K562 (cell line): ENCODE data around the gene CDH6. TPM values are rescaled to one million over a fixed set of nuclear protein-coding genes. Genes with fewer than 3 reads are reported as not detected.

ENCODE experiments used
- ATAC-seq: fragments of 200-7000 bp; cut with Tn5 transposase; 3 replicates; pipeline ENCODE4 v1.9.1; 2020; ENCODE audit warnings: moderate library complexity
- BruUV-seq: library from RNA; stranded (reverse); fragments of 400-500 nt; replicated peaks from 2 replicates; lab custom pipeline; 2021; lab: Mats Ljungman, UMichigan
- CTCF ChIA-PET: fragments of 300-600 bp; formaldehyde crosslinking; extraction: SDS; loops from one replicate; lab custom pipeline; 2021; ENCODE audit warnings: low intra/inter-chr PET ratio; lab: Yijun Ruan, JAX
- POLR2A ChIA-PET: fragments of 300-600, 350-650 bp; sonication (Branson Sonifier 250); formaldehyde crosslinking; extraction: SDS; loops from one replicate; lab custom pipeline; 2021; ENCODE audit warnings: antibody characterized with exemption, inconsistent platforms; lab: Yijun Ruan, JAX
- DNase-seq, 4 experiments: peaks; one replicate each; pipeline versions ENCODE4 v3.0.0 to v3.0.0-alpha.2; 2011 to 2018; ENCODE audit warnings: low spot score in 3 of 4, mixed read lengths in 3 of 4; ENCODE audit errors: extremely low read depth in 1 of 4
- FAIRE-seq: peaks from 2 replicates; lab custom pipeline; 2011; peaks lifted over from hg19 to GRCh38; lab: Jason Lieb, UNC
- H2AFZ ChIP-seq: 2 replicates; pipeline ENCODE4 v1.6.0; 2011; ENCODE audit warnings: low read depth, low read length, control low read depth, inconsistent platforms
- H3K27ac ChIP-seq: fragments of 200-600 bp; 3 replicates; pipeline ENCODE4 v1.8.0; 2011; ENCODE audit warnings: low read depth, mild to moderate bottlenecking, control low read depth, inconsistent platforms, low read length, moderate library complexity, mixed read lengths; ENCODE audit errors: extremely low read depth
- H3K27me3 ChIP-seq, 2 experiments: fragments of 300-600 bp in 1 of 2; 2 replicates in 1 of 2; 3 replicates in 1 of 2; pipeline versions ENCODE4 v1.6.0 to v1.8.0; 2011; ENCODE audit warnings: inconsistent platforms in 2 of 2, low read length in 2 of 2, mild to moderate bottlenecking in 1 of 2, mixed read lengths in 1 of 2, moderate library complexity in 1 of 2; ENCODE audit not compliant: control insufficient read depth in 2 of 2, insufficient read depth in 2 of 2
- H3K36me3 ChIP-seq: fragments of 300-600 bp; 3 replicates; pipeline ENCODE4 v1.8.0; 2011; ENCODE audit warnings: mild to moderate bottlenecking, low read length, inconsistent platforms; ENCODE audit not compliant: control insufficient read depth, insufficient read depth
- H3K4me1 ChIP-seq, 2 experiments: fragments of 200-600 bp in 1 of 2; replicated peaks in 1 of 2; 2 replicates in 1 of 2; 3 replicates in 1 of 2; pipeline versions ENCODE4 v1.5.1 to v1.8.0; 2011; ENCODE audit warnings: inconsistent platforms in 2 of 2, low read length in 2 of 2, mild to moderate bottlenecking in 1 of 2, mixed read lengths in 1 of 2, moderate library complexity in 1 of 2; ENCODE audit not compliant: control insufficient read depth in 2 of 2, insufficient read depth in 2 of 2
- H3K4me2 ChIP-seq: 2 replicates; pipeline ENCODE4 v1.6.1; 2011; ENCODE audit warnings: low read length, control low read depth, inconsistent platforms, mixed read lengths; ENCODE audit not compliant: insufficient read depth
- H3K4me3 ChIP-seq: fragments of 200-600 bp; sonication (generic), shearing (Covaris generic); 2 replicates; pipeline ENCODE4 v1.5.1; 2016; ENCODE audit warnings: control low read depth, inconsistent platforms
- H3K79me2 ChIP-seq: fragments of 200-600 bp; 3 replicates; pipeline ENCODE4 v1.8.0; 2011; ENCODE audit warnings: low read length, inconsistent platforms; ENCODE audit not compliant: control insufficient read depth, insufficient read depth
- H3K9ac ChIP-seq, 2 experiments: 2 replicates each; pipeline versions ENCODE4 v1.6.0 to v1.6.1; 2011; ENCODE audit warnings: low read depth in 2 of 2, low read length in 2 of 2, control low read depth in 1 of 2, inconsistent platforms in 1 of 2, mild to moderate bottlenecking in 1 of 2, mixed read lengths in 1 of 2; ENCODE audit not compliant: insufficient read depth in 1 of 2
- H3K9me1 ChIP-seq: one replicate; pipeline ENCODE4 v1.6.0; 2011; ENCODE audit warnings: inconsistent platforms, mild to moderate bottlenecking, low read length, moderate library complexity; ENCODE audit not compliant: control insufficient read depth, insufficient read depth
- H3K9me3 ChIP-seq: replicated peaks from 2 replicates; pipeline ENCODE4 v1.5.1; 2011; ENCODE audit warnings: low read depth, low read length, inconsistent platforms; ENCODE audit not compliant: control insufficient read depth, insufficient read depth
- H4K20me1 ChIP-seq: replicated peaks from 2 replicates; pipeline ENCODE4 v1.6.1; 2011; ENCODE audit warnings: low read length, inconsistent platforms, mixed read lengths; ENCODE audit not compliant: control insufficient read depth, insufficient read depth
- CBFA2T3 ChIP-seq: fragments of 450-650 bp; IDR thresholded peaks from 2 replicates; pipeline ENCODE4 v1.6.1; 2017
- CHCHD3 ChIP-seq: fragments of 250-450 bp; sonication (Bioruptor Pico); IDR thresholded peaks from 2 replicates; pipeline ENCODE4 v2.1.2; 2022; ENCODE audit warnings: mild to moderate bottlenecking
- CREBBP ChIP-seq: IDR thresholded peaks from one replicate; pipeline ENCODE4 v1.6.1; 2012; ENCODE audit warnings: low read depth, mild to moderate bottlenecking, control low read depth, inconsistent platforms, low read length
- ETV6 ChIP-seq, 3 experiments: fragments of 150-350 bp in 1 of 3; sonication (generic) in 1 of 3; formaldehyde crosslinking in 1 of 3; IDR thresholded peaks; 2 replicates each; pipeline versions ENCODE4 v1.6.1 to v1.8.0; 2014 to 2022; ENCODE audit warnings: borderline replicate concordance in 2 of 3, low read depth in 2 of 3, antibody characterized with exemption in 1 of 3, low read length in 1 of 3, mild to moderate bottlenecking in 1 of 3, missing genetic modification reagents in 1 of 3
- HDGF ChIP-seq: fragments of 450-650 bp; IDR thresholded peaks from 2 replicates; pipeline ENCODE4 v1.6.1; 2016
- NCOA1 ChIP-seq: fragments of 450-650 bp; IDR thresholded peaks from 2 replicates; pipeline ENCODE4 v1.6.1; 2016; ENCODE audit warnings: low read depth
- SETDB1 ChIP-seq: IDR thresholded peaks from one replicate; pipeline ENCODE4 v1.6.1; 2012; ENCODE audit warnings: low read length, control low read depth, inconsistent platforms
- STAT5B ChIP-seq: fragments of 250-450 bp; sonication (Bioruptor Pico); IDR thresholded peaks from 2 replicates; pipeline ENCODE4 v1.8.0; 2021; ENCODE audit warnings: mild to moderate bottlenecking, inconsistent platforms
- WGBS: fragments of 100-300 bp; shearing (Covaris generic); methylation state at CpG from one replicate; pipeline ENCODE4 v1.1.6; 2016; ENCODE audit warnings: low coverage, mixed read lengths; ENCODE audit not compliant: insufficient coverage; ENCODE audit errors: missing lambda C conversion rate; 5-methylcytosine and 5-hydroxymethylcytosine counted together
- in situ Hi-C: fragments of 300-500 bp; cut with MboI; formaldehyde crosslinking; loops from 4 replicates; pipeline ENCODE4 v1.15.0; 2018; ENCODE audit warnings: inconsistent platforms, mixed read lengths
- intact Hi-C: fragments of 100-400 bp; cut with micrococcal nuclease; formaldehyde crosslinking; loops from 2 replicates; pipeline ENCODE4 v1.14.2; 2022
- polyA plus RNA-seq, 8 experiments: library from polyadenylated mRNA; depleted of rRNA in 4 of 8; stranded (reverse) in 5 of 8; unstranded in 3 of 8; fragments of >200 nt; fragmentation: Nextera tagmentation in 2 of 8; fragmentation: Illumina TruSeq in 1 of 8; extraction: Ambion mirVana in 2 of 8; extraction: Trizol in 1 of 8; gene quantifications; 2 replicates each; pipeline versions ENCODE4 v1.2.1 to v1.2.3, GENCODE V29; 2011 to 2014; ENCODE audit warnings: inconsistent platforms in 1 of 8, missing spikeins in 1 of 8
- total RNA-seq, 7 experiments: library from RNA; depleted of rRNA in 6 of 7; stranded (reverse); fragments of >200 nt in 6 of 7; fragmentation: Illumina TruSeq in 2 of 7; extraction: Trizol in 2 of 7; gene quantifications; 2 replicates each; pipeline versions ENCODE4 v1.2.1 to v1.2.3, GENCODE V29; 2011 to 2021; ENCODE audit warnings: low replicate concordance in 1 of 7
- TF ChIP-seq, protein P1 (sequence below), 2 experiments: IDR thresholded peaks; 2 replicates each; pipeline ENCODE4 v1.6.1; 2012; ENCODE audit warnings: improper control_type of control experiment in 2 of 2, low read depth in 2 of 2, low read length in 2 of 2, borderline replicate concordance in 1 of 2
- TF ChIP-seq, protein P2 (sequence below): fragments of 450-650 bp; IDR thresholded peaks from 2 replicates; pipeline ENCODE4 v1.6.1; 2016; ENCODE audit warnings: borderline replicate concordance
- TF ChIP-seq, protein P3 (sequence below), 3 experiments: IDR thresholded peaks in 2 of 3; conservative IDR thresholded peaks in 1 of 3; 2 replicates each; pipeline ENCODE4 v1.5.1; 2011 to 2012; ENCODE audit warnings: low read length in 3 of 3, mild to moderate bottlenecking in 3 of 3, control low read depth in 2 of 3, improper control_type of control experiment in 1 of 3, inconsistent platforms in 1 of 3, low read depth in 1 of 3, mixed read lengths in 1 of 3, moderate library complexity in 1 of 3; ENCODE audit not compliant: insufficient read depth in 2 of 3

Gene CDH6
- total and polyA plus RNA-seq, 9 of the 15 experiments (the other 6 are each of a cell fraction or from before 2014, with no cell fraction given), result not detected

DNA sequence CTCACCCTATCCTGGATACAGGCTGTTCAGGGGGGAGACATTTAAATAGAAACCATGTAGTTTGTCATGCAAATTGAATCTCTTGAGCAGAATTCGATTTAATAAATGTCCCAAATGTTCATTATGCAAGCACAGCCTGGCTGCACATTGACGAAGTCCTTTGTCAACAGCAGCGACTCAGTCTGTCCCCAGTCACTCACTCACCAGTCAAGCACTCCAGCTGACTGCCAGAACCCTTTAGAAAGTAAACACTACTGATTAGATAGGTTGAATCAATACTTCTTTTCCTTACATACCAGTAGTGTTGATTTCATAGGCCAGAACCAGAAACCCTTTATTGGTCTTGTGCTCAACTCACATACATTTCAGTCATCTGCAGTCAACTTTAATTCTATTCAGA is 27.5 kb downstream of the CDH6 start:
- Histone ChIP-seq H4K20me1 (no peaks in the 10 kb centered on the region), H3K4me2 (no peak overlapping the region), H3K27me3 (no peaks in the 10 kb centered on the region), H3K9me1 (no peaks in the 10 kb centered on the region), H3K27ac (no peak overlapping the region), H2AFZ (no peak overlapping the region), H3K79me2 (no peaks in the 10 kb centered on the region), H3K36me3 (no peaks in the 10 kb centered on the region), H3K9ac (no peak overlapping the region), H3K4me1 (no peaks in the 10 kb centered on the region), H3K4me3 (no peak overlapping the region), H3K9me3 (no peaks in the 10 kb centered on the region)
- ChIA-PET POLR2A (interaction anchor here (0.7 kb wide), 1 partner anchor 1342 kb away, joined by 6 read pairs; no protein-coding TSS in a partner anchor), CTCF (no interaction called here)
- in situ Hi-C loops, result no loop called here
- DNase-seq (no peak), FAIRE-seq (no peak), ATAC-seq (no peak)
- 6% methylated on average over 3 of the region's 3 CpGs for WGBS
- TF ChIP-seq, protein P1, sequence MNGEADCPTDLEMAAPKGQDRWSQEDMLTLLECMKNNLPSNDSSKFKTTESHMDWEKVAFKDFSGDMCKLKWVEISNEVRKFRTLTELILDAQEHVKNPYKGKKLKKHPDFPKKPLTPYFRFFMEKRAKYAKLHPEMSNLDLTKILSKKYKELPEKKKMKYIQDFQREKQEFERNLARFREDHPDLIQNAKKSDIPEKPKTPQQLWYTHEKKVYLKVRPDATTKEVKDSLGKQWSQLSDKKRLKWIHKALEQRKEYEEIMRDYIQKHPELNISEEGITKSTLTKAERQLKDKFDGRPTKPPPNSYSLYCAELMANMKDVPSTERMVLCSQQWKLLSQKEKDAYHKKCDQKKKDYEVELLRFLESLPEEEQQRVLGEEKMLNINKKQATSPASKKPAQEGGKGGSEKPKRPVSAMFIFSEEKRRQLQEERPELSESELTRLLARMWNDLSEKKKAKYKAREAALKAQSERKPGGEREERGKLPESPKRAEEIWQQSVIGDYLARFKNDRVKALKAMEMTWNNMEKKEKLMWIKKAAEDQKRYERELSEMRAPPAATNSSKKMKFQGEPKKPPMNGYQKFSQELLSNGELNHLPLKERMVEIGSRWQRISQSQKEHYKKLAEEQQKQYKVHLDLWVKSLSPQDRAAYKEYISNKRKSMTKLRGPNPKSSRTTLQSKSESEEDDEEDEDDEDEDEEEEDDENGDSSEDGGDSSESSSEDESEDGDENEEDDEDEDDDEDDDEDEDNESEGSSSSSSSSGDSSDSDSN (IDR thresholded peaks at IDR 0.05; ENCODE audit: borderline replicate concordance in 1 of 2, low read depth in 2 of 2, low read length in 2 of 2), result no peak
- no peak for TF ChIP-seq NCOA1
- TF ChIP-seq CBFA2T3, result no peak
- no peak for TF ChIP-seq STAT5B (CRISPR knock-in tag)
- TF ChIP-seq ETV6 (IDR thresholded peaks at IDR 0.05; ENCODE audit: borderline replicate concordance in 1 of 2, low read depth in 2 of 2, low read length in 1 of 2), result no peak
- TF ChIP-seq ETV6 (CRISPR knock-in tag; IDR thresholded peaks at IDR 0.05; ENCODE audit: borderline replicate concordance), result no peak
- TF ChIP-seq SETDB1, result no peak
- TF ChIP-seq CHCHD3 (CRISPR knock-in tag), result no peak
- TF ChIP-seq HDGF, result no peak
- TF ChIP-seq, protein P2, sequence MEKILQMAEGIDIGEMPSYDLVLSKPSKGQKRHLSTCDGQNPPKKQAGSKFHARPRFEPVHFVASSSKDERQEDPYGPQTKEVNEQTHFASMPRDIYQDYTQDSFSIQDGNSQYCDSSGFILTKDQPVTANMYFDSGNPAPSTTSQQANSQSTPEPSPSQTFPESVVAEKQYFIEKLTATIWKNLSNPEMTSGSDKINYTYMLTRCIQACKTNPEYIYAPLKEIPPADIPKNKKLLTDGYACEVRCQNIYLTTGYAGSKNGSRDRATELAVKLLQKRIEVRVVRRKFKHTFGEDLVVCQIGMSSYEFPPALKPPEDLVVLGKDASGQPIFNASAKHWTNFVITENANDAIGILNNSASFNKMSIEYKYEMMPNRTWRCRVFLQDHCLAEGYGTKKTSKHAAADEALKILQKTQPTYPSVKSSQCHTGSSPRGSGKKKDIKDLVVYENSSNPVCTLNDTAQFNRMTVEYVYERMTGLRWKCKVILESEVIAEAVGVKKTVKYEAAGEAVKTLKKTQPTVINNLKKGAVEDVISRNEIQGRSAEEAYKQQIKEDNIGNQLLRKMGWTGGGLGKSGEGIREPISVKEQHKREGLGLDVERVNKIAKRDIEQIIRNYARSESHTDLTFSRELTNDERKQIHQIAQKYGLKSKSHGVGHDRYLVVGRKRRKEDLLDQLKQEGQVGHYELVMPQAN, result no peak
- TF ChIP-seq, protein P3, sequence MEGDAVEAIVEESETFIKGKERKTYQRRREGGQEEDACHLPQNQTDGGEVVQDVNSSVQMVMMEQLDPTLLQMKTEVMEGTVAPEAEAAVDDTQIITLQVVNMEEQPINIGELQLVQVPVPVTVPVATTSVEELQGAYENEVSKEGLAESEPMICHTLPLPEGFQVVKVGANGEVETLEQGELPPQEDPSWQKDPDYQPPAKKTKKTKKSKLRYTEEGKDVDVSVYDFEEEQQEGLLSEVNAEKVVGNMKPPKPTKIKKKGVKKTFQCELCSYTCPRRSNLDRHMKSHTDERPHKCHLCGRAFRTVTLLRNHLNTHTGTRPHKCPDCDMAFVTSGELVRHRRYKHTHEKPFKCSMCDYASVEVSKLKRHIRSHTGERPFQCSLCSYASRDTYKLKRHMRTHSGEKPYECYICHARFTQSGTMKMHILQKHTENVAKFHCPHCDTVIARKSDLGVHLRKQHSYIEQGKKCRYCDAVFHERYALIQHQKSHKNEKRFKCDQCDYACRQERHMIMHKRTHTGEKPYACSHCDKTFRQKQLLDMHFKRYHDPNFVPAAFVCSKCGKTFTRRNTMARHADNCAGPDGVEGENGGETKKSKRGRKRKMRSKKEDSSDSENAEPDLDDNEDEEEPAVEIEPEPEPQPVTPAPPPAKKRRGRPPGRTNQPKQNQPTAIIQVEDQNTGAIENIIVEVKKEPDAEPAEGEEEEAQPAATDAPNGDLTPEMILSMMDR (IDR thresholded peaks at IDR 0.05 in 2 of 3, conservative IDR thresholded peaks at IDR 0.05 in 1 of 3; ENCODE audit: insufficient read depth in 2 of 3, low read depth in 1 of 3, low read length in 3 of 3), result no peak
- TF ChIP-seq CREBBP, result no peak
- intact Hi-C loops, result no loop called here
- BruUV-seq, result no TSS peak
